Fibroblast of skin of scalp (primary cell): ENCODE measurements around the gene CCR8.
"Not testable (repeated sequence)": the region's sequence is repeated elsewhere in the genome, so short reads cannot be mapped to it uniquely, and the experiment has no call there.

Experiments
- DNase-seq: peaks from one replicate; pipeline ENCODE4 v3.0.0-alpha.2; 2013

Gene CCR8

DNA sequence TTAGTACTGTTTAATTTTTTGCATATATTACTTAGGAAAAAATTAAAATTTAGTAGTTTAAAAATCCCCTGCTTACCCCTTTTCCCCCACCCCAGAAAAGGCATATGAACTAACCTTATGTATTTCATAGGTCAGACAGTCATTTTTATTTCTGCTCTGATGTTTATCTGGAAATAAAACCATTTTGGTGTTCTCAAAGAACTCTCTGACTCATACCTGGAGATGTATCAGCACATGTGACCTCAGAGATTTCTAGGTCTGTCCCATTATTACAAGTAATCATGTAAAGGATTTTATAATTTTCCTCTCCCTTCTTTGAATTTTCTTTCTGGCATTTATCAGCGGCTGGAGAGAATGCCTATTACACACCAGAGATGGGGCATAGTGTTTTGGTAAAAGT is 14.1 kb upstream of the CCR8 start:
- no peak for DNase-seq

GRCh38 chr3:39317571-39318169 is 11.8 kb upstream of the CCR8 start:
- no peak for DNase-seq

GRCh38 chr3:39318301-39318700 is 11.2 kb upstream of the CCR8 start:
- no peak for DNase-seq

DNA sequence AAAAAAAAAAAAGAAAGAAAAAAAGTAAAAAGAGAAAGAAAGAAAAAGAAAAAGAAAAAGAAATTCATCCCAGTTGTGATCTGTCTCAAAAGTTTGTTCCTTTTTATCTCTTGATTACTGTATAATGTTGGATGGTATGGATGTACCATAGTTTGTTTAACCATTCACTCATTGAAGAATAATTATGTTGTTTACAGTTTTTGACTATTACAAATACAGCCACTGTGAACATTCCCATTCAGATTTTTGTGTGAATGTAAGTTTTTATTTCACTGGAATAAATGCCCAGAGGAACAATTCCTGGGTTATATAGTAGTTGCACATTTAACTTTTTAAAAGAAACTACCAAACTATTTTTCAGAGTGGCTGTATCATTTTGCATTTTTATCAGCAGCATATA is 10.3 kb upstream of the CCR8 start:
- no peak for DNase-seq

DNA sequence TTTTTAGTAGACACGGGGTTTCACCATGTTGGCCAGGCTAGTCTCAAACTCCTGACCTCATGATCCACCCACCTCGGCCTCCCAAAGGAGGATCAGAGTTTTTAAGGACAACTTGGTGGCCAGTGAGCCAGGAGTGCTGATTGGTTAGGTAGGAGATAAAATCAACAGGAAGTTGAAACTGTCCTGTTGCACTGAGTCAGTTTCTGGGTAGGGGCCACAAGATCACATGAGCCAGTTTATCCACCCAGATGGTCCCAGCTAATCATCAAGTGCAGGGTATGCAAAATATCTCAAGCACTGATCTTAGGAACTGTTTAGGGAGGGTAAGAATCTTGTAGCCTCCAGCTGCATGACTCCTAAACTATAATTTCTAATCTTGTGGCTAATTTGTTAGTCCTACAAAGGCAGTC is 7.9 kb upstream of the CCR8 start:
- DNase-seq: not testable (repeated sequence)

DNA sequence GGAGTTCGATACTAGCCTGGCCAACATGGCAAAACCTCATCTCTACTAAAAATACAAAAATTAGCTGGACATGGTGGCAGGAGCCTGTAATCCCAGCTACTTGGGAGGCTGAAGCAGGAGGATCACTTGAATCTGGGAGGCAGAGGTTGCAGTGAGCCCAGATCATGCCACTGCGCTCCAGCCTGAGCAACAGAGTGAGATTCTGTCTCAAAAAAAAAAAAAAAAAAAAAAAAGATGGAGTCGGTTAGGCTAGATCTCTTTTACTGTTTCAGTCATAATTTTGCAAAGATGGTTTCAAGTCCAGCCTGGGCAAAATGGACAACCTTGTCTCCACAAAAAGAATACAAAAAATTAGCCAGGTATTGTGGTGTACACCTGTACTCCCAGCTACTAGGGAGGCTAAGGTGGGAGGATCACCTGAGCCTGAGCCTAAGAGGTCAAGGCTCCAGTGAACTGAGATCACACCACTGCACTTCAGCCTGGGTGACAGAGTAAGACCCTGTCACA is 7.2 kb upstream of the CCR8 start:
- DNase-seq: not testable (repeated sequence)

DNA sequence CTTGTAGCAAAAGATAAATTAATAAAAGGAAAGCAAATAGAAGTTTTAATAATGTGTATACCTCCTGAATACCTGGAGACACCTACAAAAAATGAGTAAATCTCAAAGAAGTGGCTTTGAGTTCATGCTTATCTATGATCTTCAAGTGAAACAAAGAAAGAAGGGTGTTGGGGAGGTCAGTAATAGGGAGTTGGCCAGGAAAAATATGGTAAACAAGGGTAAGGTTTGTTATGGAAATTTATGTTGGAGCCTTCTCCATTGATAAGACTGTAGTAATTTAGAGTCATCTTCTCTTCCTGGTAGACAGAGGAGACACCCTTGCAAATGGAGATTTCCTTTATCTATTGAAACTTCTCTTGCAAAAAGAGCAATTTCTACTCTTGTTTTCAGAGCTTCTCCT is 6.6 kb upstream of the CCR8 start:
- no peak for DNase-seq

DNA sequence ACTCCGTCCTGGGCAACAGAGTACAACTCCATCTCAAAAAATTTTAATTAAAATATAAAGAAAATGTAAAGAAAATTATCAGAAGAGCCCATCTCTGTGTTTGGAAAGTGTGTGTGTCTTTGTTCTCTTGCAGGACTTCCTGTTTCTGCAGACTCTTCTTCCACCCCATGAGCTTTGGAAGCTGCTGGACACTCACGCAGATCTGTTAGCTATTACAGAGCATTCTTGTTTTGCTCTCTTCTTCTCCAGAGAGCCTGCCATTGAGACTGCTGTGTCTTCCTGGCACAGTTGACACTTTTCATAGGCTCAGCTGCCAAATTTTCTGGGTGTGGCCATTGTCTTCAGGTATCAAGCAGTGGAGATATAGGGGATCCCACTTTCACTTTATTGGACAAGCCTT is 6.0 kb upstream of the CCR8 start:
- DNase-seq: no peak

DNA sequence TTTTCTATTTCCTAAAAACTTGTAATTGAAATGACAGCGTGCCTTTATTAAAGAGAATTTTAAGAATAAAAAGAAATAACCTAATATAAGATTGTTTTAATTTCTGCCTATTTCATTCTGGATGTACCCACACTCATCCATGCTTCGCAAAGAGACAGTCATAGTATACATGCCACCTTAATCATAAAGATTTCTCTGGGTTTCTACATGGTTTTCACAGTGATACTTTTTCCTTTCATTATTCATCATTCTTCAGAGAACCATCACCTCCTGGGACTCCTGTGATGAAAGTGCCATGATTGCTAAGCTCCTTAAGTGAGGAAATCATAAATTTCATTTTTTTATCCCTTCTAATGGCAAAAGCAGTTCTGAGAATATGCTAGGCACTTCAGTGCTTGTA is 4.3 kb upstream of the CCR8 start:
- DNase-seq: no peak

- no peak for DNase-seq
Observed at GRCh38 chr3:39327053-39327745, 2.3 kb upstream of the CCR8 start.

GRCh38 chr3:39327746-39328349 is 1.7 kb upstream of the CCR8 start:
- no peak for DNase-seq

- no peak for DNase-seq
Observed at GRCh38 chr3:39330824-39331223, 1.3 kb downstream of the CCR8 start.

- no peak for DNase-seq
Observed at GRCh38 chr3:39332525-39332924, 3.0 kb downstream of the CCR8 start.

DNA sequence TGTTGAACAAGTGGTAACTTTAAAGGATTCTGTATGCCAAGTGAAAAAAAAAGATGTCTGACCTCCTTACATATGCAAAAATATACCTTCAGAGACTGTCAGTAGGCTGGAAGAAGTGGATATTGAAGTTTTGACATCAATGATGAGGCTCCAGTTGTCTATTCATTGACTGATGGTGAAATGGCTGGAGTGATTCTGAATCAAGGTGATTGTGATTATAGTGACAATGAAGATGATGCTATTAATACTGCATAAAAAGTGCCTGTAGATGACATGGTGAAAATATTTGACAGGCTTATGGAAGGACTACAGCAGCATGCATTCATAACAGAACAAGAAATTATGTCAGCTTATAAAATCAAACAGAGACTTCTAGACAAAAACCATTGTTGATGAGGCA is 4.1 kb downstream of the CCR8 start:
- DNase-seq: no peak

GRCh38 chr3:39334205-39334604 is 4.7 kb downstream of the CCR8 start:
- no peak for DNase-seq

GRCh38 chr3:39338201-39338600 is 8.7 kb downstream of the CCR8 start:
- DNase-seq: no peak

DNA sequence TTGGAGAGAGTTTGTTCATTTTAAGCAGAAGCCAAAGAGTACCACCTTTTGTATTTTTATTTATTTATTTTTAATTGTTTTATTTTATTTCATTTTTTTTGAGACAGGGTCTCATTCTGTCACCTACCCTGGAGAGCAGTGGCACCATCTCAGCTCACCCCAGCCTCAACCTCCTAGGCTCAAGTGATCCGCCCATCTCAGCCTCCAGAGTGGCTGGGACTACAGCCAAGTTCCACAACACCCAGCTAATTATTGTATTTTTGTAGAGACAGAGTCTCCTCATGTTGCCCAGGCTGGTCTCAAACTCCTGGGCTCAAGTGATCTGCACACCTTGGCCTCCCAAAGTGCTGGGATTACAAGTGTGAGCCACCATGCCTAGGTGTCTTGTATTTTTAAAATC is 9.6 kb downstream of the CCR8 start:
- no peak for DNase-seq

- no peak for DNase-seq
Observed at GRCh38 chr3:39343076-39343717, 13.7 kb downstream of the CCR8 start.

GRCh38 chr3:39343760-39344159 is 14.3 kb downstream of the CCR8 start:
- DNase-seq: no peak

GRCh38 chr3:39344746-39345344 is 15.3 kb downstream of the CCR8 start:
- DNase-seq: no peak

DNA sequence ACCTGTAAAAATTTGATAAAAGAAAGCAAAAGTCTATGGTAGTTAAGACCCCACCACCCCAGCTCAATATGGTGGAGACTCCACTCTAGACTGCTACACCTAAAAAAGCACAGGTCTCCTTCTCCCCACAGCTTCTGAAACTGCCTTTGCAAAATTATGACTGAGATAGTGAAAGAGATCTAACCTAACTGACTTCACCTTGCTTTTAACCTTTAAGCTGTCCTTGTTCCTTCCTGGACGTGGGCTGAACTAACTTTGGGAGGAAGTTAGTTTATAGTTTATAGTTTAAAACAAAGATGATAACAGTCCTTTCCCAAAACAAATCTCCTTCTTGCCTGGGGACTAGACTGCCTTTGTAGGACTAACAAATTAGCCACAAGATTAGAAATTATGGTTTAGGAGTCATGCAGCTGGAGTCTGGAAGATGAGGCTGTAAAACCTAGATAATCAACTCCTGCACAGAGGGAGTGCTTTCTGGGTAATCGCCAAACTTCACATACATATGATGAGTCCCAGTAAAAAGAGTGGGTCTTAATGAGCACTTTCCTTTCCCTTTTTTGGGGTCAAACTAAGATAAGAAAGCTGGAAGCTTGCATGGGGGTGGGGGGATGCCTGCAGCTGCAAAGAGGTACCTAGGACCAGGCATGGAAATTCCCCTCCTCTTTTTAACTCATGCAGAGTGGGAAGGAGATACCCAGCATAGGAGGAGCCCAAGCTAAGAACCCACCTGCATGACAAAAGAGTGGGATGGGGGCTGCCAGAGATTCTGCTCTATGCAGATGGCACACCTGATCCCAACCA is 17.5 kb downstream of the CCR8 start:
- no peak for DNase-seq

- DNase-seq: no peak
Observed at GRCh38 chr3:39347586-39347876, 18.0 kb downstream of the CCR8 start.

DNA sequence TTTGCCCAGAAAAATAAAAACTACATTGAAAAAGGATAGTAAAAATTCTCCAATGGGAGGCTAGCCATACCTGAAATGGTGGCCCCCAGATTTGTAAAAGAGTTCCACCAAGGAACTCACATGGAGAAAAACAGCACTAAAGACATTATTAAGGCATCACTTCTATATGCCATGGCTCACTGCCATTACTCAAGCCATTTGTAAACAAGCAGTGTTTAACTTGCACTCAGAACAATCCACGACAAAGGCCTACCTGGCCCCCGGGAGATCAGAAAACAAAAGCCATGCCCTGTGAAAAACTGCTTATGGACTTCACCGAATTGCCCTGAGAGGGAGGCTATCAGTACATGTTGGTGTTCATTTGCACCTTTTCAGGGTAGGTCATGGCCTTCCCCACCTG is 19.6 kb downstream of the CCR8 start:
- no peak for DNase-seq
